ENCODE data around the gene TGFA.

Gene TGFA

GRCh38 chr2:70565039-70565731, 11.6 kb upstream of the TGFA start:
- ATAC-seq (replicated peaks) (no peak), DNase-seq (no peak)
- Mint-ChIP-seq H3K27me3 (peaks cover 19 to 20% of the 10 kb centered on the region in 2 donors), H3K4me1 (ENCODE audit: low read depth in 2 of 2) (no peaks in the 10 kb centered on the region), H3K27ac (no peak overlapping the region), H3K36me3 (ENCODE audit: insufficient read depth) (no peaks in the 10 kb centered on the region), H3K4me3 (no peak overlapping the region), H3K9me3 (no peaks in the 10 kb centered on the region)

DNA sequence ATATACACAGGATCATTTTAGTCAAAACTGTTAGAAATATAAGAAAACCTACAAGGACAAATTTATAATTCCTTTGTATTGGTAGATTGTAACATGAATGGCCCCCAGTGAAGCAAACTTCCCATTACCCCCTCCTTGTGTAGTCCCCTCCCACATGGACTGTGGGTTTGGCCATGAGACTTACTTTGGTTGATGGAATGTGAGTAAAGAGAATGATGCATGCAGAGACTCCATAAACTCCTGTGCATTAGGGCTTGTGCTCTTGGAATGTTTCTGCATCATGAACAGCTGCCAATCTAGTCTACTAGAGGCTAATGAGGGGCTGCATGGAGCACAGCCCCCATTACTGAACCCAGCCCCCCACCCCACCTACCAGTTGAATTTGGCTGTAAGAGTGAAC, 8.3 kb upstream of the TGFA start:
- H3K4me3 Mint-ChIP-seq, result no peak overlapping the region
- no peak for DNase-seq
- no peak overlapping the region for H3K27ac Mint-ChIP-seq
- no peaks in the 10 kb centered on the region for H3K36me3 Mint-ChIP-seq (ENCODE audit: insufficient read depth)
- no peak for ATAC-seq (replicated peaks)
- no peaks in the 10 kb centered on the region for H3K4me1 Mint-ChIP-seq (ENCODE audit: low read depth in 2 of 2)
- H3K27me3 Mint-ChIP-seq, result peaks cover 31 to 46% of the 10 kb centered on the region in 2 donors
- H3K9me3 Mint-ChIP-seq, result no peaks in the 10 kb centered on the region

DNA sequence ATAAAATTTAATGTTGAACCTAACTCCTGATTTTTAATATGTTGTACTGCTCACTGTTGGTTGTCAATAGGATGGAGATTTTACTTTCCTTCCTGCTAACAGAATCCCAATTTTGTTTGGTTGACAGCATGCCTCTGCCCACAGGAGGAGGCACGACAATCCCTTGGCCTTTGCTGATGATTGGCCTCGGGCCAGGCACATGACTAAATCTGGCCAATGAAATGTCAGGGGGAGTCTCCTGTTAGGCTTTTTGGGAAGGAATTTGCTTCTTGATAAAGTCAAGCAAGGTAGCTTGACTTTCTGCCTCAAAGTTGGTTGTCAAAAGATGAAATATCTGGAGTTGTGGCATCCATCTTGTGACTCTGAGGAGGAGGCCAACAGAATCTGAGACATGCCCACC, 6.8 kb upstream of the TGFA start:
- H3K9me3 Mint-ChIP-seq, result no peaks in the 10 kb centered on the region
- DNase-seq (no peak), ATAC-seq (replicated peaks) (no peak)
- H3K4me1 Mint-ChIP-seq (ENCODE audit: low read depth in 2 of 2), result no peaks in the 10 kb centered on the region
- no peaks in the 10 kb centered on the region for H3K36me3 Mint-ChIP-seq (ENCODE audit: insufficient read depth)
- no peak overlapping the region for H3K27ac Mint-ChIP-seq
- no peak overlapping the region for H3K4me3 Mint-ChIP-seq
- peaks cover 31 to 46% of the 10 kb centered on the region in 2 donors for H3K27me3 Mint-ChIP-seq

DNA sequence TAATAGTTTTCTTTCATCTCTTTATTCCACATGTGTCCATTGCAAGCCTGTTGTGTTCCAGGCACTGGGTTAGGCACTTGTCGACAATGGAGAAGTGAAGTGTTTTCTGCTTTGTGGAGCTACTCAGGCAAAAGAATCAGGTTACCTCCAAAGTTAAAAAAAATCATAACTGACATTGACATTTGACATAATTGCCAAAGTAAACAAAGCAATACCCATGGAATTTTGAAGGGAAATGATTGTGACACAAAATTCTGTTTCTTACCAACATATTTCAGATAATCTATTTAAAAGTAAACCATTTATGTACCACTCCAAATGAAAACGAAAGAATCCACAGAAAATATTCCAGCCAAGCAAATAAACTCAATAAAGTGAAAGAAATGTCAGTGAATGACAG, 6.4 kb upstream of the TGFA start:
- Mint-ChIP-seq H3K27ac (no peak overlapping the region), H3K4me1 (ENCODE audit: low read depth in 2 of 2) (peaks cover under 1% of the 10 kb centered on the region in 2 donors), H3K9me3 (no peaks in the 10 kb centered on the region), H3K36me3 (ENCODE audit: insufficient read depth) (peaks cover 1% of the 10 kb centered on the region), H3K27me3 (peaks cover 31 to 46% of the 10 kb centered on the region in 2 donors), H3K4me3 (no peak overlapping the region)
- DNase-seq, result no peak
- ATAC-seq (replicated peaks), result no peak

DNA sequence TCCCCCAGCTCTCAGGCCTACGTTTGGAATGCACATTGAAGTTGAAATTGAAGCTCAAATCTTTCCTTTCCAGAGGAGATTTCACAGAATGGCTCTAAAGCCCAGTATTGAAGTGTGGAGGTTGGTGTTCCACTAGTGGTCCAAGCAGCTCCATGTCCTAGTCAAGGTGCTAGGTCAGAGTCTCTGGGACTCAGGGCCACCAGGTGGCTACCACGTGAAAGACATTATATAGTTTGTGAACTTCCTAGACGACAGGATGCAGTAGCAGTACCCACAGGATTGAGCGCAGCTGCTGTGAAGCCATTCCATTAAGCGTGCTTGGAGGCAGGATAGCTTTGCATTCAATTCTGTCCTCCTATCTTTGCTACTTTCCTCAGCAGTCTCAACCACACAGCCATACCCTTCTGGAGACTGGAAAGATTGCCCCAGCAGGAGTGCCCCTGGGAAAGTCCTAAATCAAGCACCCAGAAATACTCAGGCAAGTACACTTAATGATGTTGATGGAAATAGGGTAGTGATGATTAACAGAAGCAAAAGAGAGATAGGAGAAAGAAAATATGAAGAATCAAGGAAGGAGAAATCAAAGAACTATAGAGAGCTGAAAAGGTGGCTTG, 4.7 kb upstream of the TGFA start:
- Mint-ChIP-seq H3K36me3 (ENCODE audit: insufficient read depth) (peaks cover 10% of the 10 kb centered on the region), H3K4me3 (no peak overlapping the region), H3K4me1 (ENCODE audit: low read depth in 2 of 2) (peaks cover 6 to 10% of the 10 kb centered on the region in 2 donors), H3K27me3 (peaks cover 31 to 46% of the 10 kb centered on the region in 2 donors), H3K9me3 (no peaks in the 10 kb centered on the region), H3K27ac (no peak overlapping the region)
- no peak for ATAC-seq (replicated peaks)
- no peak for DNase-seq

- peaks cover 16 to 20% of the 10 kb centered on the region in 2 donors for H3K4me1 Mint-ChIP-seq (ENCODE audit: low read depth in 2 of 2)
- ATAC-seq (replicated peaks) (no peak), DNase-seq (no peak)
- H3K27ac Mint-ChIP-seq, result no peak overlapping the region
- peaks cover 31 to 46% of the 10 kb centered on the region in 2 donors for H3K27me3 Mint-ChIP-seq
- peaks cover 10% of the 10 kb centered on the region for H3K36me3 Mint-ChIP-seq (ENCODE audit: insufficient read depth)
- no peaks in the 10 kb centered on the region for H3K9me3 Mint-ChIP-seq
- H3K4me3 Mint-ChIP-seq, result no peak overlapping the region
These were observed 3.7 kb upstream of the TGFA start for GRCh38 chr2:70557171-70557838.

DNA sequence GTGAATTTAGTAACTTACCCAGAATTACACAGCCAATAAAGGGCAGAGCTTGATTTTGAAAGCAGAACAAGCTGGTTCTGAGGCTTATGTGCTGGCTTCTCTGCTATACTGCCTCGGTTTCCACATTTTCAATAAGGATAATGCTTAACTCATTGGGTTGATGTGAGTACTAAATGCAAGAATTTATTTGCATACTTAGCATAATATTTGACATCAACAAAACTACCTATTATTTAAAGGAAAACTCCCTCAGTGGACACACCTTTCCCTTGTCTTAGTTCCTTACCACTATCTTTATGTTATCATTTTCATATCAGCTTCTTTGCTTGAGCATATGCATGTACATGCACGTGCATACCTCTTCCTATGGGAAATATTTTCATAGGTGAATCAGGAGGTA, 3.0 kb upstream of the TGFA start:
- DNase-seq, result no peak
- peaks cover 10% of the 10 kb centered on the region for H3K36me3 Mint-ChIP-seq (ENCODE audit: insufficient read depth)
- no peaks in the 10 kb centered on the region for H3K9me3 Mint-ChIP-seq
- no peak overlapping the region for H3K4me3 Mint-ChIP-seq
- no peak for ATAC-seq (replicated peaks)
- H3K4me1 Mint-ChIP-seq (ENCODE audit: low read depth in 2 of 2), result peaks cover 18 to 23% of the 10 kb centered on the region in 2 donors
- H3K27ac Mint-ChIP-seq, result no peak overlapping the region
- H3K27me3 Mint-ChIP-seq, result peaks cover 26 to 41% of the 10 kb centered on the region in 2 donors

- Mint-ChIP-seq H3K36me3 (ENCODE audit: insufficient read depth) (peaks cover 10% of the 10 kb centered on the region), H3K4me1 (ENCODE audit: low read depth in 2 of 2) (peaks cover 18 to 23% of the 10 kb centered on the region in 2 donors), H3K27me3 (peaks cover 12 to 20% of the 10 kb centered on the region in 2 donors), H3K27ac (peak overlapping the region in 1 of 2 donors; percentile 77), H3K9me3 (no peaks in the 10 kb centered on the region), H3K4me3 (peak overlapping the region; percentile 71 to 96)
- ATAC-seq (replicated peaks) (no peak), DNase-seq (no peak)
These were observed 789 bp upstream of the TGFA start for GRCh38 chr2:70554338-70554892.

DNA sequence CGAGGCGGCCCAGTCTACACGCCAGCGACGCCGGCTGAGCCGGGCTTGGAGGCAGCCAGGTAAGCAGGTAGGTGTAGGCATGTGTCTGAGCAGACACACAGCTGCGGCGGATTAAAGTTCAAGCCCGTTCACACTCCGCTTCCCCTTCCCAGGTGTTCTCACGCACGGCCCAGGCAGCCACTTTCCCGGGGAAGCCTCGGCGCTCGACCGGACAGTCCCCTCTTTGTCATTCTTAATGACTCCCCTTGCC, 367 bp downstream of the TGFA start:
- H3K36me3 Mint-ChIP-seq (ENCODE audit: insufficient read depth), result peaks cover 10% of the 10 kb centered on the region
- H3K9me3 Mint-ChIP-seq, result no peaks in the 10 kb centered on the region
- DNase-seq (peak in 1 of 3 experiments; percentile 4), ATAC-seq (replicated peaks) (peak; percentile 35)
- peaks cover under 1 to 11% of the 10 kb centered on the region in 2 donors for H3K27me3 Mint-ChIP-seq
- H3K4me1 Mint-ChIP-seq (ENCODE audit: low read depth in 2 of 2), result peaks cover 18 to 23% of the 10 kb centered on the region in 2 donors
- H3K27ac Mint-ChIP-seq, result peak overlapping the region; percentile 88 to 91
- peak overlapping the region; percentile 94 to 96 for H3K4me3 Mint-ChIP-seq

DNA sequence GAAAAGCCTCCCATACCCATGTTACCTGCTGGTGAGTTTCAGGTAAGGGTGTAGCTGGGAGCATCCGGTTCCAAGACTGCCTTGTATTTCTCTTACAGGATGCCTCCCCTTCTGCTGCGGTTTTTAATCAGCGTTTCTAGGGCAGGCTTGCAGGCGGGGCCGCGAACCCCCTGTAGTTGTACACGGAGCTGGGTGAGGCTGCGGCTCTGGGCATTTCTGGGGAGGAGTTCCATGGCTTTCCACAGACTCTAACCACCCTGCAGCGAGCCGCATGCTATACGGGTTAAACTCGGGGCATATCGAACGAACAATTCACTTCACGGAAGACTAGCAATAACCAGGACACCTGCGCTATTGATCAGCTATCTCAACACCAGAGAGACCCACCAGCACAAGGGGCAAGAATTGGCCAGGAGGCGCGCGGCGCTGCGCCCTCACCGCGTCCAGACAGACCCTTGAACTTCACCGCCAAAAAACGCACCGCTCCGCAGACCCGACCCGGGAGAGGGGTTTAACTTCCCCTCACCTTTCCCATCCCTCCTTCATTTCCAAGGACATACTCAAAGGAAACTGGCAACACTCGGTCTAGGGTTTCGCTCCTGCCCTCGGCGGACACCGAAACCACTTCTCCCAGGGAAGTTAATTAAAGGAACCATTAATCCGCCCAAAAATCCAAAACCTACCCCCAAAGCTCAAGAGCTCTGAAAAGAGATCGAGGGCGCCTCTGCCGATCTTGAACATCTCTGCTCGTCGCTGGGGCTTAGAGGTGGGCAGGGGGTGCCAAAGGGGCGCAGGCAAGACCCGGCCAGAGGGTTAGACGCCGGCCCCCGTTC, 909 bp downstream of the TGFA start:
- DNase-seq, result peak; percentile 9 to 18 (median 15)
- peaks cover 18 to 23% of the 10 kb centered on the region in 2 donors for H3K4me1 Mint-ChIP-seq (ENCODE audit: low read depth in 2 of 2)

DNA sequence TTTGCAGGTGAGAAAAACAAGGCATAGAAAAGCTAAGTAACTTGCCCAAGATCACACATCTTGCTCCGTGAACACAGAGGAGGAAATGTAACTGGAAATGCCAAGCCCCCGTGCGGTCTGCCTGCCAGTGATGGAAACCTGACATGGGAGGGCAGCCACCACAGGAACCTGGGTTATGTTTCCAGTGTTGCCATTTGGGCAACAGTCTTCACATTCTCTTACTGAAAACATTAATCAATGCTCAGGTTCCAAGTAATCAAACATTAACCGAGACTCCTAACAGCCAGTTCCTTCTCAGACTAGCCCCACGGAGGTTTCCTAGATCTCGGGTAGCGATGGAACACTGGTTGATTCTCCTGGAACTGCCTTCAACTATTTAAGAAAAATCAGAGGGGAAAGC, 2.5 kb downstream of the TGFA start:
- no peak for DNase-seq
- Mint-ChIP-seq H3K4me1 (ENCODE audit: low read depth in 2 of 2) (peaks cover 18 to 23% of the 10 kb centered on the region in 2 donors), H3K27me3 (no peaks in the 10 kb centered on the region), H3K27ac (peak overlapping the region in 1 of 2 donors; percentile 88), H3K4me3 (no peak overlapping the region), H3K9me3 (no peaks in the 10 kb centered on the region), H3K36me3 (ENCODE audit: insufficient read depth) (peaks cover 10% of the 10 kb centered on the region)
- ATAC-seq (replicated peaks), result no peak

More for the DNA sequence above, 909 bp downstream of the TGFA start:
- H3K36me3 Mint-ChIP-seq (ENCODE audit: insufficient read depth), result peaks cover 10% of the 10 kb centered on the region
- peak overlapping the region; percentile 94 to 96 for H3K4me3 Mint-ChIP-seq
- H3K27me3 Mint-ChIP-seq, result peaks cover 0 to 6% of the 10 kb centered on the region in 2 donors
- no peaks in the 10 kb centered on the region for H3K9me3 Mint-ChIP-seq
- peak overlapping the region; percentile 88 to 91 for H3K27ac Mint-ChIP-seq
- peak; percentile 21 for ATAC-seq (replicated peaks)

- no peak for ATAC-seq (replicated peaks)
- DNase-seq, result no peak
- Mint-ChIP-seq H3K4me3 (no peak overlapping the region), H3K4me1 (ENCODE audit: low read depth in 2 of 2) (peaks cover 17 to 22% of the 10 kb centered on the region in 2 donors), H3K27ac (no peak overlapping the region), H3K36me3 (ENCODE audit: insufficient read depth) (peaks cover 8% of the 10 kb centered on the region), H3K27me3 (no peaks in the 10 kb centered on the region), H3K9me3 (no peaks in the 10 kb centered on the region)
These were observed 3.7 kb downstream of the TGFA start for GRCh38 chr2:70549962-70550361.

DNA sequence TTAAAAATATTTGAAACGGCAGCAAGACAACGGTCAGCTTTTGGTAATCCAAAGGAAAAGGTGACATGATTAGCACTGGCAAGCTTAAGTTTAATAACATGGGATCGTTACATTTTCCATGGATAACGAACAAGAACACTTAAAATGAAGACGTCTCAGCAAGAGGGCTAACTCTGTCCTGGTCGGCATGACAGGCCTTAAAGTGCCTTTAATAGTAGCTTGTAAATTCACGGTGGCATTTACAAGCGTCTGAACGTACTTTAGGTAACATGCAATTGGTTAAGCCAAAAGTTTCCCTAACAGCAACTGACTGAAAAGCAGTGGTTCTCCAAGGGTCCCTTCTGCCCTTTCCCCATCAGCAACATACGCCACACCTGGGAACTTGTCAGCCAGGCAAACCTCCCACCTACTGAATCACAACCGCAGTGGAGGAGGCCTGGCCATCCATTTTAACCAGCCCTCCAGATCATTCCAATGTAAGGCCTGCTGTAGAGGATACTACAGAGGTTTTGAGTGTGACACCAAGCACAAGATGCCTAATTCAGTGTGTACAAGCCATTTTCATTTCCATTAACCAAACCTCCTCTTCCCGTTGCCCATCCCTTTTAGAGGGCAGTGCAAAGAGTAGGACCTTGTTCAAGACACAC, 4.4 kb downstream of the TGFA start:
- Mint-ChIP-seq H3K27me3 (no peaks in the 10 kb centered on the region), H3K27ac (no peak overlapping the region), H3K9me3 (no peaks in the 10 kb centered on the region), H3K4me3 (no peak overlapping the region), H3K4me1 (ENCODE audit: low read depth in 2 of 2) (peaks cover 15 to 17% of the 10 kb centered on the region in 2 donors), H3K36me3 (ENCODE audit: insufficient read depth) (peaks cover 6% of the 10 kb centered on the region)
- ATAC-seq (replicated peaks), result no peak
- no peak for DNase-seq
